ENCODE results near the gene CDC42SE1.

CDC42SE1 gene

DNA sequence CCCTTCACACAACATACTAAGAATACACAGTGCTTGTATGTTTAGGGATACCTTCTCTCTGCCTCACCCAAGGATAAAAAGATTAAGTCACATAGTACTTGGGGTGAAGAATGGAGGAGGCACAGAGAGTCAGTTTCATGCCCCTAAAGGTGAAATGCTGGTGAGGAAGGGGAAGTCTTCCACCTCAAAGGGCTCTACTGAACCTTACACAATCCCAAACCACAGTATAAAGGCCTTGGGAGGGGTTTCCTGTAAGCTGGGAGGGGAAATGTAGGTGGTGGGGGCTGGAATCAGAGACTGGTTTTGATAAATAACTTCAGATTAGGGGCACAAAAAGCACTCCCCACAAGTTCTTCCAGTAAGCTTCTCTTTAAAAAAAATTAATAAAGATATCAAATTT is 56.2 kb downstream of the CDC42SE1 start:
- no peaks in the 10 kb centered on the region for H3K36me3 ChIP-seq (ENCODE audit: control insufficient read depth, insufficient read depth, low read length)
- H3K4me3 ChIP-seq (ENCODE audit: low read depth, low read length): peak overlapping the region; percentile 23
- H3K27ac ChIP-seq: no peak overlapping the region
- H3K9me3 ChIP-seq (ENCODE audit: control insufficient read depth, low read length): no peaks in the 10 kb centered on the region
- no peak overlapping the region for H2AFZ ChIP-seq
- peak overlapping the region; percentile 13 for H3K4me2 ChIP-seq (ENCODE audit: low read length)
- H3K79me2 ChIP-seq: peaks cover 5% of the 10 kb centered on the region
- no peak overlapping the region for H3K9ac ChIP-seq
- peaks cover 11% of the 10 kb centered on the region for H3K4me1 ChIP-seq
- no peaks in the 10 kb centered on the region for H3K27me3 ChIP-seq (ENCODE audit: control insufficient read depth, insufficient read depth, low read length)
- TF ChIP-seq, protein P1, sequence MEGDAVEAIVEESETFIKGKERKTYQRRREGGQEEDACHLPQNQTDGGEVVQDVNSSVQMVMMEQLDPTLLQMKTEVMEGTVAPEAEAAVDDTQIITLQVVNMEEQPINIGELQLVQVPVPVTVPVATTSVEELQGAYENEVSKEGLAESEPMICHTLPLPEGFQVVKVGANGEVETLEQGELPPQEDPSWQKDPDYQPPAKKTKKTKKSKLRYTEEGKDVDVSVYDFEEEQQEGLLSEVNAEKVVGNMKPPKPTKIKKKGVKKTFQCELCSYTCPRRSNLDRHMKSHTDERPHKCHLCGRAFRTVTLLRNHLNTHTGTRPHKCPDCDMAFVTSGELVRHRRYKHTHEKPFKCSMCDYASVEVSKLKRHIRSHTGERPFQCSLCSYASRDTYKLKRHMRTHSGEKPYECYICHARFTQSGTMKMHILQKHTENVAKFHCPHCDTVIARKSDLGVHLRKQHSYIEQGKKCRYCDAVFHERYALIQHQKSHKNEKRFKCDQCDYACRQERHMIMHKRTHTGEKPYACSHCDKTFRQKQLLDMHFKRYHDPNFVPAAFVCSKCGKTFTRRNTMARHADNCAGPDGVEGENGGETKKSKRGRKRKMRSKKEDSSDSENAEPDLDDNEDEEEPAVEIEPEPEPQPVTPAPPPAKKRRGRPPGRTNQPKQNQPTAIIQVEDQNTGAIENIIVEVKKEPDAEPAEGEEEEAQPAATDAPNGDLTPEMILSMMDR (IDR thresholded peaks at IDR 0.05): no peak

DNA sequence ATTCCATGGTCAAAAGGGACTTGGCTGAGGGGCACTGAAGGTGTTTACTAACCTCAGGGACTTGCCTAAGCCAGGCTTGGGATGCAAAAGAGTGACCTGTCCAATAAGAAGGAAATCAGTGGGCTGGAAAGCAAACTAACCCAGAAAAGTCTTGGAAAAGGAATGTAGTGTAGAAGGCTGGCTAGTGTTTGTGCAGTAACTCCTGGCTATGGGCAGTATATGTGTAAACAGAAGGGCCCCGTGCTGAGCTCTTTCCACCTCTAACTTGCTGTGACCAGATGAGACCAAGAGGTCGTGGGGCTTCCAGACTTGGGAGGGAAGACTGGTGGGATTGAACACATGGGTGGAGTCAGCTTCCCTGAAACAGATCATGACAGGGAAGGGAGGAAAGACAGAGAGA is 56.8 kb downstream of the CDC42SE1 start:
- no peaks in the 10 kb centered on the region for H3K9me3 ChIP-seq (ENCODE audit: control insufficient read depth, low read length)
- no peaks in the 10 kb centered on the region for H3K27me3 ChIP-seq (ENCODE audit: control insufficient read depth, insufficient read depth, low read length)
- H3K79me2 ChIP-seq: peaks cover 5% of the 10 kb centered on the region
- peak overlapping the region; percentile 13 for H3K4me2 ChIP-seq (ENCODE audit: low read length)
- H3K9ac ChIP-seq: no peak overlapping the region
- TF ChIP-seq, protein P1 (IDR thresholded peaks at IDR 0.05): no peak
- H3K4me1 ChIP-seq: peaks cover 8% of the 10 kb centered on the region
- H2AFZ ChIP-seq: no peak overlapping the region
- no peak overlapping the region for H3K4me3 ChIP-seq (ENCODE audit: low read depth, low read length)
- no peaks in the 10 kb centered on the region for H3K36me3 ChIP-seq (ENCODE audit: control insufficient read depth, insufficient read depth, low read length)
- no peak overlapping the region for H3K27ac ChIP-seq

DNA sequence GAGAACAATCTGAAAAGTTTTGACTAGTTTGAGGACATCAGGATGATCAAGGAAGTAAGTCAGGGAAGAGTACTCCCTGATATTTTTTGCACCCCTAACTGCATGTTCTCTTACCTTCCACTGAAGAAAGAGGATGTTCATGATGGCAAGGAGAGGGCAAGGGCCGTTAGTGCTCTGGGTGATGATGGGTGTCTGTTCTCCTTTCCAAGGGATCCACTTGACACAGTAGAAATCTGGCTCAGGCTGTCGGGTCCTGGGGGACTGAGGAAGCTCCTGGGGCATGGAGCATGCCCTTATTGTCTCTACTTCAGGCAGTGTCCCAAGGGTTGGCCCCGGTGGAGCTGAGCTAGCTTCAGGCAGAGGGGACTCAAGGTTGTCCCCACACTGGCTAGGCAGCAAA is 57.4 kb downstream of the CDC42SE1 start:
- H3K27ac ChIP-seq: no peak overlapping the region
- peak overlapping the region; percentile 13 for H3K4me2 ChIP-seq (ENCODE audit: low read length)
- H3K4me3 ChIP-seq (ENCODE audit: low read depth, low read length): no peak overlapping the region
- H3K4me1 ChIP-seq: peaks cover 2% of the 10 kb centered on the region
- TF ChIP-seq, protein P1 (IDR thresholded peaks at IDR 0.05): no peak
- H3K36me3 ChIP-seq (ENCODE audit: control insufficient read depth, insufficient read depth, low read length): no peaks in the 10 kb centered on the region
- H3K27me3 ChIP-seq (ENCODE audit: control insufficient read depth, insufficient read depth, low read length): no peaks in the 10 kb centered on the region
- H2AFZ ChIP-seq: no peak overlapping the region
- H3K79me2 ChIP-seq: peaks cover 5% of the 10 kb centered on the region
- no peak overlapping the region for H3K9ac ChIP-seq
- H3K9me3 ChIP-seq (ENCODE audit: control insufficient read depth, low read length): no peaks in the 10 kb centered on the region

DNA sequence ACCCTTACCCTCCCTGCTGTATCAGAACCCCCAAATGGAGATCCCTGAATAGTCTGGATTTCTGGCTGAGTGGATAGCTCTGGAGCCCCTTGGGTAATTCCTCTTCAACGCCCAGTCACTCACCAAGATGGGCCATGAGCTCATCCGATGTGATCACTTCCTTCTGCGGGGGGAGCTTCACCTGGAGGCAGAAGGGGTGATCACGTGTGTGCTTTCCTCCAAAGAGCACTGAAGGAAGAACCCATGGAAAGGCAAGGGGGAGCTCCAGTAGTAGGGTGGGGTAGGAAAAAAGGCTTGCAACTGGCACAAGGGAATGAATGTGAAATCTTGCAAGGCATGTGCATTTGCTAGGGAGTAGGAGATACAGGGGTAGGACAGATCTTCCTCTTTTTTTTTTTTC is 57.8 kb downstream of the CDC42SE1 start:
- Histone ChIP-seq H3K9ac (no peak overlapping the region), H3K4me2 (ENCODE audit: low read length) (no peak overlapping the region), H3K79me2 (peaks cover 5% of the 10 kb centered on the region), H3K27me3 (ENCODE audit: control insufficient read depth, insufficient read depth, low read length) (no peaks in the 10 kb centered on the region), H3K4me1 (no peaks in the 10 kb centered on the region), H3K9me3 (ENCODE audit: control insufficient read depth, low read length) (no peaks in the 10 kb centered on the region), H3K36me3 (ENCODE audit: control insufficient read depth, insufficient read depth, low read length) (no peaks in the 10 kb centered on the region), H3K27ac (no peak overlapping the region), H3K4me3 (ENCODE audit: low read depth, low read length) (no peak overlapping the region), H2AFZ (no peak overlapping the region)
- TF ChIP-seq, protein P1 (IDR thresholded peaks at IDR 0.05): no peak
